GM12878 (cell line): ENCODE measurements around the gene DEF6. TPM values are rescaled to one million over a fixed set of nuclear protein-coding genes. Genes with fewer than 3 reads are reported as not detected.

ENCODE experiments used
- ATAC-seq: fragments of 200-7000 bp; cut with Tn5 transposase; 3 replicates; pipeline ENCODE4 v1.9.1; 2020; ENCODE audit warnings: mild to moderate bottlenecking, moderate library complexity
- BruUV-seq: library from RNA; stranded (reverse); fragments of 400-500 nt; replicated peaks from 2 replicates; lab custom pipeline; 2021; lab: Mats Ljungman, UMichigan
- CTCF ChIA-PET: fragments of 300-600 bp; sonication (Branson Sonifier 250); formaldehyde crosslinking; extraction: SDS; loops from one replicate; lab custom pipeline; 2021; ENCODE audit warnings: inconsistent platforms; lab: Yijun Ruan, JAX
- POLR2A ChIA-PET: fragments of 350-600 bp; formaldehyde crosslinking; extraction: SDS; loops from one replicate; lab custom pipeline; 2021; ENCODE audit warnings: inconsistent platforms; lab: Charles Lee
- RAD21 ChIA-PET: fragments of 300-600 bp; sonication (Branson Sonifier 250); formaldehyde crosslinking; loops from one replicate; lab custom pipeline; 2023; ENCODE audit warnings: antibody characterized with exemption; ENCODE audit not compliant: unreplicated experiment; lab: Charles Lee
- SMC1A ChIA-PET: fragments of 300-600 bp; sonication (Branson Sonifier 250); formaldehyde crosslinking; loops from one replicate; lab custom pipeline; 2023; ENCODE audit not compliant: unreplicated experiment, uncharacterized antibody; lab: Charles Lee
- DNase-seq: peaks from one replicate; pipeline ENCODE4 v3.0.0-alpha.2; 2011; ENCODE audit warnings: low read depth, low spot score
- FAIRE-seq: peaks from 3 replicates; lab custom pipeline; 2011; peaks lifted over from hg19 to GRCh38; lab: Jason Lieb, UNC
- H2AFZ ChIP-seq: 2 replicates; pipeline ENCODE4 v1.6.0; 2011; ENCODE audit warnings: low read depth, low read length, control low read depth; ENCODE audit not compliant: control insufficient read depth
- H3K27ac ChIP-seq: 2 replicates; pipeline ENCODE4 v1.5.1; 2011; ENCODE audit warnings: control low read depth; ENCODE audit not compliant: control insufficient read depth, insufficient read depth
- H3K27me3 ChIP-seq, 2 experiments: replicated peaks in 1 of 2; 2 replicates each; pipeline versions ENCODE4 v1.6.0 to v1.6.1; 2011; ENCODE audit warnings: low read length in 1 of 2; ENCODE audit not compliant: control insufficient read depth in 2 of 2, insufficient read depth in 2 of 2
- H3K36me3 ChIP-seq, 2 experiments: 2 replicates each; pipeline ENCODE4 v1.5.1; 2011; ENCODE audit warnings: low read length in 1 of 2; ENCODE audit not compliant: control insufficient read depth in 2 of 2, insufficient read depth in 2 of 2
- H3K4me1 ChIP-seq: 2 replicates; pipeline ENCODE4 v1.6.1; 2011; ENCODE audit warnings: mild to moderate bottlenecking, low read length, moderate library complexity, mixed read lengths; ENCODE audit not compliant: control insufficient read depth, insufficient read depth
- H3K4me2 ChIP-seq: 2 replicates; pipeline ENCODE4 v1.6.0; 2011; ENCODE audit warnings: control low read depth; ENCODE audit not compliant: control insufficient read depth, insufficient read depth
- H3K4me3 ChIP-seq: fragments of 200-600 bp; sonication (generic); 2 replicates; pipeline ENCODE4 v1.5.1; 2016
- H3K79me2 ChIP-seq: 2 replicates; pipeline ENCODE4 v1.6.0; 2011; ENCODE audit warnings: low read length; ENCODE audit not compliant: control insufficient read depth, insufficient read depth
- H3K9ac ChIP-seq: 2 replicates; pipeline ENCODE4 v1.8.0; 2011; ENCODE audit warnings: low read length, control low read depth, mixed read lengths; ENCODE audit not compliant: control insufficient read depth, insufficient read depth
- H3K9me3 ChIP-seq: replicated peaks from 3 replicates; pipeline ENCODE4 v1.5.1; 2011; ENCODE audit warnings: mild to moderate bottlenecking, low read length; ENCODE audit not compliant: control insufficient read depth, insufficient read depth
- H4K20me1 ChIP-seq: 2 replicates; pipeline ENCODE4 v1.6.0; 2011; ENCODE audit not compliant: control insufficient read depth, insufficient read depth
- CTCF ChIP-seq, 3 experiments: IDR thresholded peaks in 2 of 3; conservative IDR thresholded peaks in 1 of 3; 2 replicates each; pipeline ENCODE4 v1.5.1; 2011; ENCODE audit warnings: low read depth in 3 of 3, low read length in 3 of 3, mild to moderate bottlenecking in 3 of 3, control low read depth in 2 of 3, moderate library complexity in 2 of 3, inconsistent platforms in 1 of 3, mixed read lengths in 1 of 3; ENCODE audit not compliant: control insufficient read depth in 2 of 3, insufficient read depth in 1 of 3; ENCODE audit errors: extremely low read depth in 1 of 3
- ELK1 ChIP-seq: IDR thresholded peaks from 2 replicates; pipeline ENCODE4 v1.6.1; 2012; ENCODE audit warnings: low read depth, low read length, improper control_type of control experiment
- GABPA ChIP-seq: IDR thresholded peaks from 2 replicates; pipeline ENCODE4 v1.6.1; 2014; ENCODE audit warnings: antibody characterized with exemption, low read depth, mild to moderate bottlenecking, inconsistent platforms
- GATAD2B ChIP-seq: fragments of 450-650 bp; conservative IDR thresholded peaks from 2 replicates; pipeline ENCODE4 v1.6.1; 2017; ENCODE audit warnings: low read depth, mild to moderate bottlenecking, moderate library complexity
- IRF4 ChIP-seq: IDR thresholded peaks from 2 replicates; pipeline ENCODE4 v1.6.1; 2011; ENCODE audit warnings: low read depth, low read length
- MXI1 ChIP-seq: fragments of 150-350 bp; IDR thresholded peaks from 2 replicates; pipeline ENCODE4 v1.6.1; 2011; ENCODE audit warnings: low read depth, mild to moderate bottlenecking, inconsistent platforms, low read length, improper control_type of control experiment
- POLR2AphosphoS2 ChIP-seq: IDR thresholded peaks from 2 replicates; pipeline ENCODE4 v1.6.1; 2011; ENCODE audit warnings: low read depth, mild to moderate bottlenecking, low read length, improper control_type of control experiment, moderate library complexity
- RBBP5 ChIP-seq: fragments of 200-600 bp; sonication (generic); conservative IDR thresholded peaks from 2 replicates; pipeline ENCODE4 v1.6.1; 2016
- SMAD5 ChIP-seq: IDR thresholded peaks from 2 replicates; pipeline ENCODE4 v1.6.1; 2016; ENCODE audit warnings: antibody characterized with exemption, low read depth
- SP1 ChIP-seq: IDR thresholded peaks from one replicate; pipeline ENCODE4 v1.6.1; 2011; ENCODE audit warnings: low read depth, low read length
- TCF7 ChIP-seq: IDR thresholded peaks from 2 replicates; pipeline ENCODE4 v1.6.1; 2014; ENCODE audit warnings: antibody characterized with exemption, borderline replicate concordance
- YBX1 ChIP-seq: fragments of 450-650 bp; IDR thresholded peaks from 2 replicates; pipeline ENCODE4 v1.6.1; 2016; ENCODE audit warnings: antibody characterized with exemption
- ZZZ3 ChIP-seq: IDR thresholded peaks from 2 replicates; pipeline ENCODE4 v1.6.1; 2011; ENCODE audit warnings: low read depth; ENCODE audit not compliant: control insufficient read depth, insufficient read length
- WGBS: methylation state at CpG from one replicate; pipeline ENCODE4 v1.1.6; 2016; ENCODE audit warnings: low lambda C conversion rate; ENCODE audit not compliant: insufficient replicate concordance, insufficient coverage; ENCODE audit errors: missing lambda C conversion rate; 5-methylcytosine and 5-hydroxymethylcytosine counted together
- in situ Hi-C: fragments of 300-500 bp; cut with MboI; formaldehyde crosslinking; loops from 9 replicates; pipeline ENCODE4 v1.14.3; 2018; ENCODE audit warnings: mixed read lengths
- intact Hi-C: fragments of 100-400 bp; cut with micrococcal nuclease; formaldehyde crosslinking; loops from one replicate; pipeline ENCODE4 v1.14.2; 2022; ENCODE audit not compliant: unreplicated experiment
- polyA plus RNA-seq, 11 experiments: library from polyadenylated mRNA; depleted of rRNA in 4 of 11; unstranded in 6 of 11; stranded (reverse) in 5 of 11; fragments of >200 nt; fragmentation: Nextera tagmentation in 4 of 11; fragmentation: Illumina TruSeq in 1 of 11; extraction: Ambion mirVana in 4 of 11; extraction: Trizol in 1 of 11; gene quantifications; 1 replicate in 1 of 11; 2 replicates in 10 of 11; pipeline versions ENCODE4 v1.2.1 to v1.2.3, GENCODE V29; 2011 to 2016; ENCODE audit warnings: inconsistent platforms in 2 of 11, missing spikeins in 2 of 11, low read depth in 1 of 11
- total RNA-seq, 4 experiments: library from RNA; depleted of rRNA in 3 of 4; stranded (reverse); fragments of >200 nt in 3 of 4; fragmentation: Illumina TruSeq in 1 of 4; extraction: Trizol in 1 of 4; gene quantifications; 2 replicates each; pipeline versions ENCODE4 v1.2.1 to v1.2.3, GENCODE V29; 2013 to 2021

Gene DEF6
- total and polyA plus RNA-seq, 10 of the 15 experiments (the other 5 are each of a cell fraction or from before 2014, with no cell fraction given) = 3.3 to 69.5 (median 48.8) TPM

- Histone ChIP-seq H2AFZ (no peak overlapping the region), H3K36me3 (no peaks in the 10 kb centered on the region), H3K27ac (peak overlapping the region; percentile 40), H4K20me1 (no peaks in the 10 kb centered on the region), H3K9me3 (no peaks in the 10 kb centered on the region)
- no peak for DNase-seq
- intact Hi-C loops = no loop called here
- CTCF ChIA-PET = interaction anchor here (0.7 to 2.5 kb wide), 5 partner anchors 24 to 188 kb away, joined by 3 to 23 read pairs (median 5); partner anchors contain the start of genes DEF6 and FANCE
- TF ChIP-seq RBBP5 = no peak
- TF ChIP-seq IRF4 = no peak
- TF ChIP-seq SP1 = no peak
- TF ChIP-seq, all 136 proteins: peak for 0
- Histone ChIP-seq H3K4me1 (peaks cover 9% of the 10 kb centered on the region), H3K79me2 (peaks cover 12% of the 10 kb centered on the region), H3K9ac (no peak overlapping the region; the same call in 1 of the 2 replicates), H3K4me2 (peak overlapping the region; percentile 51; the same call in 1 of the 2 replicates), H3K27me3 (no peaks in the 10 kb centered on the region), H3K4me3 (peak overlapping the region; percentile 48)
- in situ Hi-C loops = no loop called here
- RAD21 ChIA-PET = interaction anchor here (1.0 to 1.2 kb wide), 2 partner anchors 29 to 32 kb away, joined by 3 read pairs; no protein-coding TSS in a partner anchor
- SMC1A ChIA-PET = interaction anchor here (1.1 to 2.5 kb wide), 6 partner anchors 9 to 186 kb away, joined by 3 to 7 read pairs (median 4); no protein-coding TSS in a partner anchor
- FAIRE-seq (no peak), ATAC-seq (no peak)
- no TSS peak for BruUV-seq
- POLR2A ChIA-PET = interaction anchor here (0.5 kb wide), 1 partner anchor 373 kb away, joined by 5 read pairs; no protein-coding TSS in a partner anchor
Measured at GRCh38 chr6:35264550-35265274, 32.9 kb upstream of the DEF6 start.

- 100% methylated on average over 2 of the region's 2 CpGs for WGBS
- H3K36me3 ChIP-seq = no peaks in the 10 kb centered on the region
- peaks cover 9% of the 10 kb centered on the region for H3K4me1 ChIP-seq
- H4K20me1 ChIP-seq = no peaks in the 10 kb centered on the region
- no peak overlapping the region for H3K9ac ChIP-seq
- in situ Hi-C loops = no loop called here
- H3K27ac ChIP-seq = no peak overlapping the region
- H3K4me2 ChIP-seq = no peak overlapping the region
- intact Hi-C loops = no loop called here
- H2AFZ ChIP-seq = no peak overlapping the region
- DNase-seq (no peak), FAIRE-seq (no peak), ATAC-seq (no peak)
- H3K79me2 ChIP-seq = peaks cover 4% of the 10 kb centered on the region
- no peaks in the 10 kb centered on the region for H3K27me3 ChIP-seq
- ChIA-PET RAD21 (interaction anchor here (1.2 kb wide), 1 partner anchor 28 kb away, joined by 3 read pairs; no protein-coding TSS in a partner anchor), POLR2A (no interaction called here), CTCF (interaction anchor here (0.6 to 2.5 kb wide), 4 partner anchors 12 to 187 kb away, joined by 3 to 23 read pairs (median 10); partner anchors contain the start of genes DEF6 and FANCE), SMC1A (interaction anchor here (0.5 to 1.3 kb wide), 3 partner anchors 10 to 78 kb away, joined by 3 to 4 read pairs (median 3); no protein-coding TSS in a partner anchor)
- no peak overlapping the region for H3K4me3 ChIP-seq
- BruUV-seq = no TSS peak
- TF ChIP-seq SMAD5 (no peak), CTCF (IDR thresholded peaks at IDR 0.05 in 2 of 3, conservative IDR thresholded peaks at IDR 0.05 in 1 of 3; ENCODE audit: control insufficient read depth in 2 of 3, extremely low read depth in 1 of 3, insufficient read depth in 1 of 3, low read depth in 3 of 3, low read length in 3 of 3) (no peak), GATAD2B (no peak), YBX1 (no peak), ZZZ3 (no peak), GABPA (no peak), TCF7 (no peak), ELK1 (no peak), MXI1 (no peak), POLR2AphosphoS2 (no peak)
- H3K9me3 ChIP-seq = no peaks in the 10 kb centered on the region
Measured at GRCh38 chr6:35265523-35265922, 32.1 kb upstream of the DEF6 start.
